Body of pancreas (tissue), 4 donors: ENCODE data around the gene WASL. TPM values are rescaled to one million over a fixed set of nuclear protein-coding genes. Genes with fewer than 3 reads are reported as not detected.

Experiments
- ATAC-seq: fragments of 150-250 bp; one replicate; pipeline ENCODE4 v1.9.1; 2016
- DNase-seq, 4 donors: peaks; one replicate each; pipeline ENCODE4 v3.0.0-alpha.2; 2019
- H3K27ac ChIP-seq, 4 donors: fragments of 200-600 bp; sonication (generic); 1 replicate in 3 of 4; 2 replicates in 1 of 4; pipeline versions ENCODE4 v1.5.1 to v1.6.1; 2016 to 2019; ENCODE audit warnings: mild to moderate bottlenecking in 1 of 4, mixed read lengths in 1 of 4, moderate library complexity in 1 of 4
- H3K27me3 ChIP-seq, 2 donors: fragments of 200-600 bp; sonication (generic); one replicate each; pipeline ENCODE4 v1.6.0; 2016; ENCODE audit warnings: mild to moderate bottlenecking in 1 of 2
- H3K36me3 ChIP-seq, 2 donors: fragments of 200-600 bp; sonication (generic); replicated peaks in 1 of 2; 2 replicates each; pipeline ENCODE4 v1.5.1; 2016; ENCODE audit warnings: low read depth in 2 of 2; ENCODE audit not compliant: insufficient read depth in 1 of 2
- H3K4me1 ChIP-seq: fragments of 200-600 bp; sonication (generic); one replicate; pipeline ENCODE4 v1.6.0; 2016
- H3K4me3 ChIP-seq, 2 donors: fragments of 200-600 bp; sonication (generic); 1 replicate in 1 of 2; 2 replicates in 1 of 2; pipeline ENCODE4 v1.5.1; 2016 to 2019
- H3K9me3 ChIP-seq, 3 donors: fragments of 200-600 bp; sonication (generic); 1 replicate in 2 of 3; 2 replicates in 1 of 3; pipeline ENCODE4 v1.5.1; 2016
- CTCF ChIP-seq, 7 experiments: fragments of 450-650 bp in 4 of 7; fragments of 200-600 bp in 3 of 7; sonication (generic) in 3 of 7; IDR thresholded peaks; one replicate each; pipeline ENCODE4 v1.5.1; 2016 to 2019; ENCODE audit warnings: antibody characterized with exemption in 7 of 7
- POLR2A ChIP-seq, 3 donors: fragments of 450-650 bp; IDR thresholded peaks; one replicate each; pipeline ENCODE4 v1.6.1; 2016; ENCODE audit warnings: antibody characterized with exemption in 3 of 3, mild to moderate bottlenecking in 2 of 3
- WGBS, 2 donors: methylation state at CpG; one replicate each; pipeline ENCODE4 v1.1.5; 2017; 5-methylcytosine and 5-hydroxymethylcytosine counted together
- intact Hi-C: fragments of 100-400 bp; cut with DNase I; formaldehyde crosslinking; loops from one replicate; pipeline ENCODE4 v1.15.1; 2023
- total RNA-seq, 2 donors: library from RNA; depleted of rRNA; stranded (reverse); fragments of >200 nt; gene quantifications; one replicate each; pipeline ENCODE4 v1.1.0, GENCODE V29; 2016

WASL gene
- total RNA-seq, 2 donors from 2014 or later, result 12.9 to 20.5 TPM

- Histone ChIP-seq H3K4me1 (peaks cover 27% of the 10 kb centered on the region), H3K27me3 (no peaks in the 10 kb centered on the region), H3K27ac (no peak overlapping the region), H3K4me3 (no peak overlapping the region), H3K36me3 (no peaks in the 10 kb centered on the region), H3K9me3 (no peaks in the 10 kb centered on the region)
- 84 to 97% methylated on average over 1 of the region's 1 CpG for WGBS, 2 donors
- DNase-seq (no peak), ATAC-seq (no peak)
- intact Hi-C loops, result no loop called here
- TF ChIP-seq POLR2A (IDR thresholded peaks at IDR 0.05) (no peak), CTCF (IDR thresholded peaks at IDR 0.05) (no peak)
Measured at GRCh38 chr7:123716877-123717276, 31.9 kb downstream of the WASL start.

GRCh38 chr7:123715799-123716198, 33.0 kb downstream of the WASL start:
- intact Hi-C loops, result no loop called here
- H3K36me3 ChIP-seq, result no peaks in the 10 kb centered on the region

GRCh38 chr7:123715198-123715597, 33.6 kb downstream of the WASL start:
- no peak for TF ChIP-seq POLR2A (IDR thresholded peaks at IDR 0.05)
- no peak for TF ChIP-seq CTCF (IDR thresholded peaks at IDR 0.05)
- Histone ChIP-seq H3K36me3 (no peaks in the 10 kb centered on the region), H3K27me3 (no peaks in the 10 kb centered on the region), H3K27ac (no peak overlapping the region), H3K4me3 (no peak overlapping the region), H3K9me3 (no peaks in the 10 kb centered on the region), H3K4me1 (peaks cover 11% of the 10 kb centered on the region)
- WGBS, 2 donors, result 97 to 100% methylated on average over 2 of the region's 2 CpGs
- no peak for ATAC-seq
- intact Hi-C loops, result no loop called here
- no peak for DNase-seq

More at GRCh38 chr7:123715799-123716198, 33.0 kb downstream of the WASL start:
- no peaks in the 10 kb centered on the region for H3K27me3 ChIP-seq
- H3K27ac ChIP-seq, result no peak overlapping the region
- no peaks in the 10 kb centered on the region for H3K9me3 ChIP-seq
- H3K4me3 ChIP-seq, result no peak overlapping the region
- TF ChIP-seq POLR2A (IDR thresholded peaks at IDR 0.05), result no peak
- TF ChIP-seq CTCF (IDR thresholded peaks at IDR 0.05), result no peak
- WGBS, 2 donors, result 0% methylated on average over 1 of the region's 1 CpG
- peaks cover 17% of the 10 kb centered on the region for H3K4me1 ChIP-seq
- ATAC-seq, result no peak
- DNase-seq, result no peak

- Histone ChIP-seq H3K4me1 (peaks cover 8% of the 10 kb centered on the region), H3K9me3 (no peaks in the 10 kb centered on the region), H3K36me3 (no peaks in the 10 kb centered on the region), H3K4me3 (no peak overlapping the region), H3K27me3 (no peaks in the 10 kb centered on the region), H3K27ac (no peak overlapping the region)
- ATAC-seq, result no peak
- DNase-seq, result no peak
- TF ChIP-seq POLR2A (IDR thresholded peaks at IDR 0.05) (no peak), CTCF (IDR thresholded peaks at IDR 0.05) (no peak)
- intact Hi-C loops, result no loop called here
- 59 to 65% methylated on average over 3 of the region's 3 CpGs for WGBS, 2 donors
Measured at GRCh38 chr7:123714296-123715080, 34.3 kb downstream of the WASL start.

GRCh38 chr7:123712619-123713018, 36.2 kb downstream of the WASL start:
- intact Hi-C loops, result no loop called here
- Histone ChIP-seq H3K9me3 (no peaks in the 10 kb centered on the region), H3K36me3 (peaks cover 0 to under 1% of the 10 kb centered on the region in 2 donors), H3K4me3 (no peak overlapping the region), H3K27ac (no peak overlapping the region), H3K27me3 (no peaks in the 10 kb centered on the region), H3K4me1 (peaks cover 6% of the 10 kb centered on the region)
- WGBS, 2 donors, result 26 to 42% methylated on average over 1 of the region's 1 CpG
- no peak for DNase-seq
- peak; percentile 21 for ATAC-seq
- TF ChIP-seq CTCF (IDR thresholded peaks at IDR 0.05), result no peak
- TF ChIP-seq POLR2A (IDR thresholded peaks at IDR 0.05), result no peak
